GM21390 (cell line): Measurements from ENCODE around the gene TBL3.

Source experiments
- ATAC-seq: cut with Tn5 transposase; IDR thresholded peaks from one replicate; pipeline ENCODE4 v1.9.1; 2021; ENCODE audit not compliant: unreplicated experiment

The TBL3 gene

DNA sequence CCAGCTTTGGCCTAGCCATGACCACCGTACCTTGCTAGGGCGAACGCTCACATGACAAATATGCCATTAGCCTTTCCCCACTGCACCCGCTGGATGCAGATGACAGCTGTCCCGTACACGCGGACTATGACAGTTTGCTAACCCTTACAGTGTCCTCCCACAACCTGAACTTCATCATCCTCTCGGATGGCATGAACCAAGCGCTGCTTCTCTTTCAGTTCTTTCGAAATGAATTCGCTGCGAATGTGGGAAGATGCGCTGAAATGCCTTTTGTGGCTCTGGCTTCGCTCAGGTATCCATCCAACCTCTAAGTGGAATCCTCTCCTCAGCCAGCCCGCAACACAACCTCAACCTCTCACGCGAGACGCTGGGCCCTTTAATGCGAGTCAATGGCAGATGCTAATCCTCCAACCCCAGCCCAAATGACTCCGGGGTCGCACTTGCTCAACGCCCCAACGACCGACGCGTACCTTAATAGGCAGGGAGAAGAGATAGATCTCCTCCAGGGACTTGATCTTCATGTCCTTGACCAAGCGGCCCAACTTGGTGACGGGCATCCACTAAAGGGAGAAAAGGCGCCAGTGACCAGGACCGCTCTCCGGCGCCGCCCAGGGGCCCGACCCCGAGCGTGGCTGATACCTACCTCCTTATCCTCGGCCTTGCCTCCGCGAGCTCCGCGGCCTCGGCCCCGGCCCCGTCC is 7.9 kb upstream of the TBL3 start:
- ATAC-seq: peak; percentile 10

DNA sequence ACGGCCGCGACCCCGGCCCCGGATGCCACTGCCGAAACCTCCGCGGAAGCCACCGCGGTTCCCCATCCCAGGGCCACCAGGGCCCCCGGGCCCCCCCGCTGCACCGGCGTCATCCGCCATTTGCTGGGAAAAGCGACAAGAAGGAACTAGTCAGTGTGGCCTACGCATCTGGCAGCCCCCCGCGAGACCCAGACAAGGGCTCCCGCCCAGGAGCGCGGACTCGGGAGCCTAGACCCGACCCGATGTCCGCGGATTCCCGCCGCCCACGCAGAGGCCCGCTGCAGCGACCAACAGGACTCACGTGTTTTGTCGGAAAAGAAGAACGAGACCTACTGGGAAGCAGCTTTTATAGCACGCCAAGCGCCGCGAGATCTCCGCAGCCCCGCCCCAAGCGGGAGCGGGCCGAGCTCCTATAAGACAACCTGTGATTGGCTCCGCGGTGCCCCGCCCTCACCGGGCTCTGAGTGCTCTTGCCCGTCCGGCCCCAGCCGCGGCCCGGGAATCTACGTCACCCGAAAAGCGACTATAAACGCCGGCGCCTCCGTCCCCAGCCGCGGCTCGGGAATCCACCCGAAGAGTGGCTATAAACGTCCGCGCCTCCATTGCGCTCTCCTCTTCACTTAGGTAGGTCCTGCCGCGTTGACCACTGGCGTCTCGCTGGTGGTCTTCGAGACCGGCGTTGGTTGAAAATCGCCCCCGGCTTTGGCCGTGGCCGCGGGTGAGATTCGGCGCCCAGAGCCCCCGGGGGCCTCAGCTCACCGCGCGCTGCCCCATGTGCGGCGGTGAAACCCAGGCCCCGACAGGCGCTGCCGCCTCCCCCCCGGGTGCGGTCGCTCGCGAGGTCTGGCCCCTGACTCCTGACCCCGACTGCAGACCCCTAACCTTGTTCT is 7.1 kb upstream of the TBL3 start, which contains the start of gene RPS2:
TSS of gene RPS2 (minus strand) at position 321 of the 890 bp plus-strand sequence. CDS start at position 120, 201 bp downstream.
- ATAC-seq: peak; percentile 78

DNA sequence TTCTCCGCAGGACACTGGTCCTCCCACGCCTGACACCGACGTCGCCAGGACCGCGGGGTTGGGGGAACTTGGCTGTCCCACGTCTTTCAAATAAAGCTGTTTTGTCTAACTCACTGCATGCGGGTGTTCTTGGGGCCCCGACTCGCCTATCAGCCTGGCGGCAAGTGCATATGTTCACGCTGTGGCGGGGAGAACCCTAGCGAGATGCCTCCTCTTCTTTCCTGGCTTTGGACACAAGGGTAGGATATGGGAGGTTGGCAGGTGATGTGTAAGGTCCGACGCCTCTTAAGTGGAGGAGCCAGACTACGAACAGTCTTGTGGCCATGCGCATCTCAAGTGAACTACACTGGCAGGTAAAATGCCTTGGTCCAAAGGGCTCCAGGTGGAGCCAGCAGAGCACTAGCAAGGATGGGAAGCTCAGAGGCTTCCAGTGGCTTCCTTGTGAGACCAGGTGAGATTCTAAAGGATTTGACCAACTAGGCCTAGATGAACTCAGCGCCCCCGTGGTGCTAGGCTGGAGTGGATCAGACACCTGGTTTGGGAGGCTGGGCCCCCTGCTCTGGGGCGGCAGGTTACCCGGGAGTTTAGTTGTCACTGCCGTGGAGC is 6.4 kb upstream of the TBL3 start:
- no peak for ATAC-seq

DNA sequence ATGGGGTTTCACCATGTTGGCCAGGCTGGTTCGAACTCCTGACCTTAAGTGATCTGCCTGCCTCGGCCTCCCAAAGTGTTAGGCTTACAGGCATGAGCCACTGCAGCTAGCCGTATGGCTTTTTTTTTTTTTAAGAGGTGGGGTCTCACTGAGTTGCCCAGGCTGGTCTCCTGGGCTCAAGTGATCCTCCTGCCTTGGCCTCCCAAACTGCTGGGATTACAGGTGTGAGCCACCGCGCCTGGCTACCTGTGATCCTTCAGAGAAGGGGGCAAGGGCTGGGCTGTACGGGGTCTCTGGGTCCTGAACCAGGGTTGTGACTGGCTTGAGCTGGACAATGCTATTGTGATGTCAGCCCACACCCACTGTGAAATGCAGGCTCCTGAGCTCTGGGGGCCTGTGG is 5.4 kb upstream of the TBL3 start, which contains the start of gene RNF151:
TSS of gene RNF151 (plus strand) at position 397 of the 400 bp plus-strand sequence. CDS start 26 bp downstream, outside the sequence.
- no peak for ATAC-seq

DNA sequence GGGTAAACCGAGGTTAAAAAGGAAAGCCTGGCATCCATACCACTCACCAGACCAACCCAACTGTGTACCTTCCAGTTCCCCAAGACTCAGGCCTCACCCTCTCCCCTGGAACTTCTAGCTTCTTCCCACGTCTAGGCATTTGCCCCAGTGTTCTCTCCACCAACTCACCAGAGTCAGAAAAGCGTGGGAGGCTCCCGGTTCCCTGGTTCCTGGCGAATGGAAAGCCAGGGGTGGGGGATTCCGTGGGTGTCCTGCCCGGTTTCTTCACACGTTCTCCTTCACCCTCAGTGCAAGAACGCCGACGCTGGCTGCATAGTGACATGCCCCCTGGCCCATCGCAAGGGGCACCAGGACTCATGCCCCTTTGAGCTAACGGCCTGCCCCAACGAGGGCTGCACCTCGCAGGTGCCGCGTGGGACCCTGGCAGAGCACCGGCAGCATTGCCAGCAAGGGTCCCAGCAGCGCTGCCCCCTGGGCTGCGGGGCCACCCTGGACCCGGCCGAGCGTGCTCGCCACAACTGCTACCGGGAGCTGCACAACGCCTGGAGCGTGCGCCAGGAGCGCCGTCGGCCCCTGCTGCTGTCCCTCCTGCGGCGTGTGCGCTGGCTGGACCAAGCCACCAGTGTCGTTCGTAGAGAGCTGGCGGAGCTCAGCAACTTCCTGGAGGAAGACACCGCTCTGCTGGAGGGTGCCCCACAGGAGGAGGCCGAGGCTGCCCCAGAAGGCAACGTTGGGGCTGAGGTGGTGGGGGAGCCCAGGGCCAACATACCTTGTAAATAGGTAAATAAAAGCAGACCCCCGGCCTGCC is 3.5 kb upstream of the TBL3 start:
- no peak for ATAC-seq

DNA sequence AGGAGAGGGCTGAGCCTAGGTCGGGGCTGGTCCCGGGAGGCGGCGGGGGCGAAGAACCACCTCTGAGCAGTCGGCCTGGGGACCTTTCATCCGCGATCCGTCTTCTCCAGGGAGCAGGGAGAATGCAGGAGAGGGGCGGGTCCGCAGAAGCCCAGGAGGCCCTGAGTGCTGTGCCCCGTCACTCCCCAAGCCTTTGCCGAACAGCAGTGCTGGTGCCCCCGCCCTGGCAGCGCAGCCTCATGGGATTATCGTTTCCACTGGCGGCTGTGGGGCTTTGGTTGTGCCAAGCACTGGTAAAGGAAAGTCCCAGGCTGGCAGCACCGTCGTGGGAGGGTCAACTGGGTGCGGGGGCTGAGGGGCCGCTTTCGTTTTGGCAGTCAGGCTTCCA is 631 bp downstream of the TBL3 start:
- no peak for ATAC-seq

DNA sequence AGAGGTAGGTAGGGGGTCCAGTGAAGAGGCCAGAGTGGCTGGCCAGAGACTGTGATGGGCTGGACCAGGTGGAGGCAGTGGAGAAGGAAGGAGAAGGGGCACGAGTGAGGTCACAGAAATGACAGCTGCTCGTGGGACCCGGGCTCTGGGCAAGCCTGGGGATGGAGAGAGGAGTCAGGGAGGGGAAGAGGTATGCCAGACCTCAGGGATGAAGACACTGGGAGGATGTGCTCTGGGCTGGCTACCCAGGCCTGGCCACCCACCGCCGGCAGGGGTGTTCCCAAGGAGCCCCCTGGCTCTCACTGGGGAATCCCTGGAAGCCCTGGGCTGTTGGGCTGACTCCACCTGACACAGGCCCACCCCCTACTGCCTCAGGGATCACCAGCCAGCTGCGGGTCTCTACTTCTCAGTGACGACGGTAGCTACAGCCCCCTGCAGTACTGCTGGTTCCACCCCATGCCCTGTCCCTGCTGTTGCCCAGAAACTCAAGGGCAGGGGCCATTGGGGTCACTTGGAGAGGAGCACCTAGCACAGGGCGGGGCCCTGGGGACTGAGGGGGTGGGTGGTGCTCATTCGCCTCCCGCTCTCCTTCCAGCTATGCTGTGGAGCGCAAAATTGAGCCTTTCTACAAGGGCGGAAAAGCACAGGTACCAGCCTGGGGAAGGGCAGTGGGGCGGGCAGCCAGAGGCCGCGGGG is 1.8 kb downstream of the TBL3 start:
- ATAC-seq: no peak

DNA sequence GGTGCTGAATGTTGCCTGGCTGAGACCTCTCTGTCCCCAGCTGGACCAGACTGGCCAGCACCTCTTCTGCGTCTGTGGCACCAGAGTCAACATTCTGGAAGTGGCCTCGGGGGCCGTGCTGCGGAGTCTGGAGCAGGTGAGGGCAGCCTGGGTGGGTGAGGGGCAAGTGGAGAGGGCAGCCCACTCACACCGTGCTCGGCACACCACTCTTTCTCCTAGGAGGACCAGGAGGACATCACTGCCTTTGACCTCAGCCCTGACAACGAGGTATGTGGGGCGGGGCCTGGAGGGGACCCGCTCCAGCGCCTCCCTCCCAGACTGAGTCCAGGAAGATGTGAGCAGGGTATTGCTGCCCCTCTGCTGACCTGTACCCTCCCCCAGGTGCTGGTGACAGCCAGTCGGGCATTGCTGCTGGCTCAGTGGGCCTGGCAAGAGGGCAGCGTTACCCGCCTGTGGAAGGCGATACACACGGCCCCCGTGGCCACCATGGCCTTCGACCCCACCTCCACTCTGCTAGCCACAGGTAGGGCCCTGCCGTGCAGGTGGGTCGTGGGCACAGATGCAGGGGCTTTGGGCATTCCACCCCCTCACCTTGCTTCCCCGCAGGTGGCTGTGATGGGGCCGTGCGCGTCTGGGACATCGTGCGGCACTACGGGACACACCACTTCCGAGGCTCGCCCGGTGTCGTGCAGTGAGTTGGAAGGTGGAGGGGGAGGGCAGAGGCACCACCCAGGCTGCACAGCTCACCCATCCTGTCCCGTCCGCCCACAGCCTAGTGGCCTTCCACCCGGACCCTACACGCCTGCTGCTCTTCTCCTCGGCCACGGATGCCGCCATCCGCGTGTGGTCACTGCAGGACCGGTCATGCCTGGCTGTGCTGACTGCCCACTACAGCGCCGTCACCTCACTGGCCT is 2.6 kb downstream of the TBL3 start:
- ATAC-seq: no peak

DNA sequence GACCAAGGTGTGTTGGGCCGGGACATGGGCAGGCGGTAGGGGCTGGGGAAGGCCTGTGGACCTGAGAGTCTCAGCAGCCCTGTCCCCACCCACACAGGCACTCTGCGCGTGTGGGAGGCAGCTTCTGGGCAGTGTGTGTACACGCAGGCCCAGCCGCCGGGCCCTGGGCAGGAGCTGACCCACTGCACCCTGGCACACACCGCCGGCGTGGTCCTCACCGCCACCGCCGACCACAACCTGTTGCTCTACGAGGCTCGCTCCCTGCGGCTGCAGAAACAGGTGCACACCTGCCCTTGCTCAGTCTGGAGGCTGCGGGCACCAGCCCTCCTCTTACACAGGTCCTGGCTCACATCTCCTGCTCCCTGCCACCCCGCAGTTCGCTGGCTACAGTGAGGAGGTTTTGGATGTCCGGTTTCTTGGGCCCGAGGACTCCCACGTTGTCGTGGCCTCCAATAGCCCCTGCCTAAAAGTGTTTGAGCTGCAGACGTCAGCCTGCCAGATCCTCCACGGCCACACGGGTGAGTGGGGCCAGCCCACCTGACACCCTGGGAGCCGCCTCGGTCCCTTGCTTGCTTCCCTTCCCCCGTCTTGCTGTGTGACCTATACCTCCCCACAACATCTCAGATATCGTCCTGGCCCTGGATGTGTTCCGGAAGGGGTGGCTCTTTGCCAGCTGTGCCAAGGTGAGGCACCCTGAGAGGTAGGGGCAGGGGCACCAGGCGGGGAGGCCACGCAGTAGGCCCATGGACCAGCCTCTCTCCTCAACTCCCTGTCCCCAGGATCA is 3.8 kb downstream of the TBL3 start:
- ATAC-seq: no peak

DNA sequence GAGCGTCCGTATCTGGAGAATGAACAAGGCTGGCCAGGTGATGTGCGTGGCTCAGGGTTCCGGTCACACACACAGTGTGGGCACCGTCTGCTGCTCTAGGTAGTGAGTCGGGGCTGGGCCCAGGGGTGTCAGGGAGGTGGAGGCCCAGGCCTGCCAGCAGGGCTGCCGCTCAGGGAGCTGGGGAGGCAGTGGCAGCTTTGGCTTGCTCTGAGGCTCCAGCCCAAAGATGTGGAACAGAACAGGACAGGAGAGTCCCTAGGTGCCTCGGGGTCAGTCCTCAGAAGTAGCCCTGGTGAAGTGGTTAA is 4.3 kb downstream of the TBL3 start:
- ATAC-seq: no peak

DNA sequence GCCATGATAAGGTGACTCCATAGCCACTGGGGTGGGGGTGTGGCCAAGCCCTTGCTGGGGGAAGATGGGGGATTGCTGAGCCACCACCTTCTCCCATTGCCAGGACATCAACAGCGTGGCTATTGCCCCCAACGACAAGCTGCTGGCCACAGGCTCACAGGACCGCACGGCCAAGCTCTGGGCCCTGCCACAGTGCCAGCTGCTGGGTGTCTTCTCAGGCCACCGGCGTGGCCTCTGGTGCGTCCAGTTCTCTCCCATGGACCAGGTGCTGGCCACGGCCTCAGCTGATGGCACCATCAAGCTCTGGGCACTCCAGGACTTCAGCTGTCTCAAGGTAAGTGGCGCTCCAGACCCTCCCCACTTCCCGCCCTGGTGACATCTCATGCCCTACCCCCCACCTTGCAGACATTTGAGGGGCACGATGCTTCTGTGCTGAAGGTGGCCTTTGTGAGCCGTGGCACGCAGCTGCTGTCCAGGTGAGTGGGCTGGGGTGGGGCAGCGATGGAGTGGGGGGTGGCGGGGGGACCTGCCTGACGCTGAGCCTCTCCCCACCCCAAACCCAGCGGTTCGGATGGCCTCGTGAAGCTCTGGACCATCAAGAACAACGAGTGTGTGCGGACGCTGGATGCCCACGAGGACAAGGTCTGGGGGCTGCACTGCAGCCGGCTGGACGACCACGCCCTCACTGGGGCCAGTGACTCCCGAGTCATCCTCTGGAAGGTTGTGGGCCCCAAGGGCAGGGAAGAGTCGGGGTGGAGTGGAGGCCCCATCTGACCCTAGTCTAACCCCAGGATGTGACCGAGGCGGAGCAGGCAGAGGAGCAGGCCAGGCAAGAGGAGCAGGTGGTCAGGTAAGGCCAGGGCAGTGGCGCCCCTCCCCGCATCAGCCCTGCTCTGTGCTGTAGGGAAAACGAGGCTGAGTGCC is 5.4 kb downstream of the TBL3 start:
- ATAC-seq: no peak

DNA sequence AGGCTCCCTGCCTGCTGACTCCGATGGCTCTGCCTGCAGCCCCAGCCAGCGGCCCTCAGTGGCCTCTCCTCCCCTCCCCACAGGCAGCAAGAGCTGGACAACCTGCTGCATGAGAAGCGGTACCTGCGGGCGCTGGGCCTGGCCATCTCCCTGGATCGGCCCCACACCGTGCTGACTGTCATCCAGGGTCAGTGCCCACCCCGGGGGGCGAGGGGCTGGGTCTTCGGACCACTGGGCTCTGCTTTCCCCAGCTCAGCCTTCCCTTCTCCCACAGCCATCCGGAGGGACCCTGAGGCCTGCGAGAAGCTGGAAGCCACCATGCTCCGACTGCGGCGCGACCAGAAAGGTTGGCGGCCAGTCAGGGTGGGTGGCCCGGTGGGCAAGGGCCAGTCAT is 6.0 kb downstream of the TBL3 start:
- no peak for ATAC-seq

DNA sequence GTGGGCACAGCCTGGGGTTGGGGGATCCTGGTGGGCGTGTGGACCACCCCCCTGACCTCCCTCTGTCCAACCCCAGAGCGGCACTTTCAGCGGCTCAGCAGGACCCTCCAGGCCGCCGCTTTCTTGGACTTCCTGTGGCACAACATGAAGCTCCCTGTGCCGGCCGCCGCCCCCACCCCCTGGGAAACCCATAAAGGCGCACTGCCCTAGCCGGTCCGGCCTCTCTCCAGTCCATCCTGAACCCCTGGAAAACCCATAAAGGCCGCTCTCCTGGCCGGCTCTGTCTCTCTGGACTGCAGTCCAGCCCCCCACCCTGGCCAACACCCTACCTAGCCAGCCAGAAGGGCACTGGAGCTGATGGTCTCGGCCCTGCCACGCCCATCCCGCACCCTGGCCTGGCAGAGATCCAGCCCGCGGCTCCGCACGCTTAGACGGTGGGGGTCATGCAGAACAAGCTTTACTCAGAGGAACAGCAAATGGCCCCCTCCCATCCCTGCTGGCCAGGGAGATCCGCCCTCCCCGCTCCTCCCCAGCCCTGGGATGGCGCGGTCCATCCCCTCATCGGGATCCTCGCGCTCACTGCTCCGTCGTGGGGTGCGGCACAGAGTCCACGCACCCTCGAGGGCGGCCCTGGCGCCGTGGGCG is 6.7 kb downstream of the TBL3 start:
- no peak for ATAC-seq

DNA sequence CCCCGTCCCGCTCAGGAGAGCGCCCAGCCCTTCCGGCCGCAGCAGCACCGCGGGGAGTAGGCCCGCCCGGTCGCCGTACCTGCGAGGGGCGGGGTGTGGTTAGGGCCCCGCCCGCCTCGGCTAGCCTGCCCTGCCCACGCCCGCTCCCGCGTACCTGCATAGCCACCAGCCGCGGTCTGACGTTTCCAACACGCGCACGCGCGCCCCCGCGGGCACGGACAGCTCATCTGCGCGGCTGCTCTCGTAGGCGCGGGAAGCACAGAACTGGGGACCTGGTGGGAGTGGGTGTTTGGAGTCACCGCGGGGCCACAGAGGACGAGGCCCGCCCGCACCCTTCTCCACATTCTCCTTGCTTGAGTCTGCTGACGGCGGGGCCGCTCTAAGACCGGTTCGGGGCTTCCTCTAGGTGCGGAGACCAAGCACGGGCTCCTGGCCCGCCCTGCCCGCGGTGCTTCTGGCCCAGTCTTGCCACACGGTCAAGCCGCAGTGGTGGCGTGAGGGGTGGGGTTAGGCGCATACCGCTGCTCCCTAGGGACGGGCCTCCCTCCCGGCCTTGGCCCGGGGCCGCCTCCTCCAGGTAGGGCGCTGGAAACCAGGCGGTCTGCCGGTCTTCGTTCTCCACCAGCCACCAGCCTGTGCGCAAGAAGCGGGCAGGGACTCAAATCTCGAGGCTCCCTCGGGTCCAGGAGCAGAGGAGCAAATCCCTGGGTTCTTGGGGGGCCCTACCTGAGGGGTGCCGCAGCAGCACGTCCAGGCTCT is 7.6 kb downstream of the TBL3 start:
- ATAC-seq: no peak

DNA sequence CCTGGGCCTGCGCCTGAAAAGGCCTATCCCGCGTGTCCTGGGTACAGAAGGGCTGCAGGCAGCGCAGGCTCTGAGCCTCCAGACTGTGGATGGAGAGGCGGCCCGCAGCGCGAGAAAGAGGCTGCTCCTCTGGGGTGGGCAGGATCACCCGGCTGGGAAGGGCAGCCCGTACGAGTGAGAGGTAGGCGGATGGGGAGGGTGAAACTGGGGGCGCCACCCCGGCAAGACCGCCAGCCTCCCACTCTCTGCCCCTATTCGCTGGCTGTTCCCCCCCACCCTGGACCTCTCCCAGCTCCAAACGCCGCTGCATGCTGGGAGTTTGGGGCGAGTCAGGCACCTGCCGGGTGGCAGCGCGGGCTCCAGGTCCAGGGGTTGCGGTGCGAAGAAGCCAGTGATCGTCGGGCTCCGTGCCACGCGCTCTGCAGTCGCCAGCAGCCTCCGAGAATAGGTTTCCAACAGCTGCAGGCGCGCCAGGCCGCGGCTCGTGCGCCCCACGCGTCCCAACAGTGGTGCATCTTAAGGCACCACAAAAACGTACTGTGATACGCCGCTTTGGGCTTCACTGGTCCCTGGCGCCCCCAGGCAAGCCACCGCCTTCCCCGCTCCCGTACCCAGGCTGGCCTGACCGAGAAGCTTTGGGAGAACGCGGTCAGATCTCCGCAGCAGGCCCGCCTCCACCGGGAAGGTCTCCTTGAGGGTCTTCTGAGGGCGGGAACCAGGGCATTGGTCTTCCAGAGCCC is 8.3 kb downstream of the TBL3 start:
- no peak for ATAC-seq

DNA sequence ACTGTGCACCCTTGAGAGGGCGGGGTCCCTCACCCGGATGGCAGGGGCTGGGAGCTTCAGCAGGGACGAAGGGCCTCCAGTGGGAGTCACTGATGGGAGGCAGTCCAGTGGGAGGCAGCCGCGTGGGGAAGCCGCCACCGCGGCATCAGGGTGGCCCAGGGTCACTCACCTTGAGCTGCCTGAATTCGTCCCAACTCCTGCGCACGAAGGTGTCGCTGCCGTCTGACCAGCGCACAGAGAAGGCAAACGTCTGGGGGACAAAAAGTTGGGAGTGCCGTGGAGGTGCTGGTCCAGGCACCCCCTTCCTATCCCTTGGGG is 8.9 kb downstream of the TBL3 start:
- no peak for ATAC-seq
